PC-3 (cell line): ENCODE data around the gene UNC5C. TPM values are rescaled to one million over a fixed set of nuclear protein-coding genes. Genes with fewer than 3 reads are reported as not detected.

Experiments used
- ATAC-seq: fragments of 200-7000 bp; cut with Tn5 transposase; 2 replicates; pipeline ENCODE4 v1.9.1; 2020; ENCODE audit warnings: mild to moderate bottlenecking, moderate library complexity
- BruUV-seq: library from RNA; stranded (reverse); fragments of 400-500 nt; replicated peaks from 2 replicates; lab custom pipeline; 2021; lab: Mats Ljungman, UMichigan
- CTCF ChIA-PET: fragments of 300-600 bp; sonication (Branson Sonifier 250); formaldehyde crosslinking; loops from one replicate; lab custom pipeline; 2022; ENCODE audit warnings: antibody characterized with exemption; lab: Charles Lee
- POLR2A ChIA-PET: fragments of 300-600 bp; sonication (Branson Sonifier 250); formaldehyde crosslinking; loops from one replicate; lab custom pipeline; 2022; ENCODE audit warnings: antibody characterized with exemption; ENCODE audit not compliant: unreplicated experiment; lab: Charles Lee
- DNase-seq: peaks from one replicate; pipeline ENCODE4 v3.0.0-alpha.2; 2015
- H2AFZ ChIP-seq: fragments of 300-600 bp; sonication (generic); 2 replicates; pipeline ENCODE4 v1.6.0; 2016; ENCODE audit warnings: antibody characterized with exemption, low read length
- H3F3A ChIP-seq: fragments of 300-600 bp; sonication (generic); one replicate; pipeline ENCODE4 v1.6.0; 2017; ENCODE audit warnings: antibody characterized with exemption, low read length, control low read depth, mild to moderate bottlenecking; ENCODE audit not compliant: unreplicated experiment
- H3K27ac ChIP-seq: fragments of 300-600 bp; sonication (generic); 2 replicates; pipeline ENCODE4 v1.5.1; 2016; ENCODE audit warnings: mild to moderate bottlenecking, low read length
- H3K27me3 ChIP-seq: fragments of 300-600 bp; sonication (generic); 2 replicates; pipeline ENCODE4 v1.6.1; 2016; ENCODE audit warnings: low read length, mixed read lengths
- H3K36me3 ChIP-seq: fragments of 300-600 bp; sonication (generic); 2 replicates; pipeline ENCODE4 v1.6.1; 2016; ENCODE audit warnings: low read depth, mixed run types, low read length, mixed read lengths
- H3K4me1 ChIP-seq: fragments of 300-600 bp; sonication (generic); 2 replicates; pipeline ENCODE4 v1.5.1; 2016; ENCODE audit warnings: low read length; ENCODE audit not compliant: insufficient read depth
- H3K4me2 ChIP-seq: fragments of 300-600 bp; sonication (generic); 2 replicates; pipeline ENCODE4 v1.6.0; 2016; ENCODE audit warnings: low read length
- H3K4me3 ChIP-seq: fragments of 300-600 bp; sonication (generic); 2 replicates; pipeline ENCODE4 v1.5.1; 2016; ENCODE audit warnings: mild to moderate bottlenecking, low read length, mixed read lengths
- H3K79me2 ChIP-seq: fragments of 300-600 bp; sonication (generic); 2 replicates; pipeline ENCODE4 v1.6.1; 2017; ENCODE audit warnings: low read length, mixed read lengths
- H3K9ac ChIP-seq: fragments of 300-600 bp; sonication (generic); 2 replicates; pipeline ENCODE4 v1.6.0; 2016; ENCODE audit warnings: mild to moderate bottlenecking, low read length
- H3K9me2 ChIP-seq: fragments of 300-600 bp; sonication (generic); replicated peaks from 2 replicates; pipeline ENCODE4 v1.6.1; 2016; ENCODE audit warnings: mixed run types, low read length, mixed read lengths
- H3K9me3 ChIP-seq: fragments of 300-600 bp; sonication (generic); 2 replicates; pipeline ENCODE4 v1.6.1; 2016; ENCODE audit warnings: low read length, mixed read lengths
- H4K20me1 ChIP-seq: fragments of 300-600 bp; sonication (generic); 2 replicates; pipeline ENCODE4 v1.6.1; 2016; ENCODE audit warnings: low read length, mixed read lengths
- EZH2 ChIP-seq: fragments of 300-600 bp; sonication (generic); IDR thresholded peaks from one replicate; pipeline ENCODE4 v1.6.1; 2017; ENCODE audit warnings: antibody characterized with exemption, mild to moderate bottlenecking, low read length; ENCODE audit not compliant: unreplicated experiment
- EZH2phosphoT487 ChIP-seq: fragments of 300-600 bp; sonication (generic); IDR thresholded peaks from 2 replicates; pipeline ENCODE4 v1.6.1; 2018; ENCODE audit warnings: mild to moderate bottlenecking, antibody characterized with exemption, low read length, borderline replicate concordance
- intact Hi-C: fragments of 100-400 bp; cut with micrococcal nuclease; formaldehyde crosslinking; loops from 2 replicates; pipeline ENCODE4 v1.9.0; 2023
- total RNA-seq: library from RNA; depleted of rRNA; stranded (reverse); fragments of >200 nt; gene quantifications from 2 replicates; pipeline ENCODE4 v1.2.3, GENCODE V29; 2014
- TF ChIP-seq, protein P1 (sequence below): fragments of 300-600 bp; sonication (generic); conservative IDR thresholded peaks from 2 replicates; pipeline ENCODE4 v1.5.1; 2017; ENCODE audit warnings: antibody characterized with exemption, low read depth, mild to moderate bottlenecking, low read length

Gene UNC5C
- total RNA-seq, 1 experiment from 2014 or later: not detected

DNA sequence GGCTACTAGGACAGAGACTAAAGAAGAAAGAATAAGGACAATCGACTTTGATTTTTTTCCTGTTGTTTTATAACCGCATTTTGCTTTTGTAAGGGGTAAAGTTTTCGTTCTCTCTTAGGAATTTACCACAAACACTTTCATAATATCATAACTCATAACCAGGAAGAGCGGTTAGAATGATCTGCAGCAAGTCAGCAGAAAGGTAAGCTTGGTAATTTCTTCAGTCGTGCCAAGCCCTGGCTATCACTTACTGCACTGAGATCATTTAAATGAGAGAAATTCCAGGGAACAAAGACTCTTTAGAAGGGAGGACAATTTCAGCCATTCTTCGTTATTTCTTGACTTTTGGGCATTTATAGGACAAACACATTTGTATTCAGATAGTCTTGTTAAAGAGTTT lies 258.1 kb downstream of the UNC5C start:
- TF ChIP-seq, protein P1, sequence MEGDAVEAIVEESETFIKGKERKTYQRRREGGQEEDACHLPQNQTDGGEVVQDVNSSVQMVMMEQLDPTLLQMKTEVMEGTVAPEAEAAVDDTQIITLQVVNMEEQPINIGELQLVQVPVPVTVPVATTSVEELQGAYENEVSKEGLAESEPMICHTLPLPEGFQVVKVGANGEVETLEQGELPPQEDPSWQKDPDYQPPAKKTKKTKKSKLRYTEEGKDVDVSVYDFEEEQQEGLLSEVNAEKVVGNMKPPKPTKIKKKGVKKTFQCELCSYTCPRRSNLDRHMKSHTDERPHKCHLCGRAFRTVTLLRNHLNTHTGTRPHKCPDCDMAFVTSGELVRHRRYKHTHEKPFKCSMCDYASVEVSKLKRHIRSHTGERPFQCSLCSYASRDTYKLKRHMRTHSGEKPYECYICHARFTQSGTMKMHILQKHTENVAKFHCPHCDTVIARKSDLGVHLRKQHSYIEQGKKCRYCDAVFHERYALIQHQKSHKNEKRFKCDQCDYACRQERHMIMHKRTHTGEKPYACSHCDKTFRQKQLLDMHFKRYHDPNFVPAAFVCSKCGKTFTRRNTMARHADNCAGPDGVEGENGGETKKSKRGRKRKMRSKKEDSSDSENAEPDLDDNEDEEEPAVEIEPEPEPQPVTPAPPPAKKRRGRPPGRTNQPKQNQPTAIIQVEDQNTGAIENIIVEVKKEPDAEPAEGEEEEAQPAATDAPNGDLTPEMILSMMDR: no peak
- TF ChIP-seq EZH2: no peak
- TF ChIP-seq EZH2phosphoT487: no peak
- no peak overlapping the region for H3K9ac ChIP-seq
- no peaks in the 10 kb centered on the region for H3F3A ChIP-seq
- no peak overlapping the region for H3K4me3 ChIP-seq
- H3K9me2 ChIP-seq: no peaks in the 10 kb centered on the region
- ATAC-seq (no peak), DNase-seq (no peak)
- peaks cover 23% of the 10 kb centered on the region for H3K4me1 ChIP-seq
- H2AFZ ChIP-seq: no peak overlapping the region
- H3K79me2 ChIP-seq: no peaks in the 10 kb centered on the region
- no peaks in the 10 kb centered on the region for H3K36me3 ChIP-seq
- CTCF ChIA-PET: no interaction called here
- intact Hi-C loops: loop anchor here (5.0 kb wide), 1 partner anchor 38 kb away; no protein-coding TSS in a partner anchor
- POLR2A ChIA-PET: no interaction called here
- H3K27ac ChIP-seq: no peak overlapping the region
- BruUV-seq: no TSS peak
- no peaks in the 10 kb centered on the region for H3K9me3 ChIP-seq
- no peaks in the 10 kb centered on the region for H3K27me3 ChIP-seq
- H3K4me2 ChIP-seq: no peak overlapping the region
- H4K20me1 ChIP-seq: no peaks in the 10 kb centered on the region

DNA sequence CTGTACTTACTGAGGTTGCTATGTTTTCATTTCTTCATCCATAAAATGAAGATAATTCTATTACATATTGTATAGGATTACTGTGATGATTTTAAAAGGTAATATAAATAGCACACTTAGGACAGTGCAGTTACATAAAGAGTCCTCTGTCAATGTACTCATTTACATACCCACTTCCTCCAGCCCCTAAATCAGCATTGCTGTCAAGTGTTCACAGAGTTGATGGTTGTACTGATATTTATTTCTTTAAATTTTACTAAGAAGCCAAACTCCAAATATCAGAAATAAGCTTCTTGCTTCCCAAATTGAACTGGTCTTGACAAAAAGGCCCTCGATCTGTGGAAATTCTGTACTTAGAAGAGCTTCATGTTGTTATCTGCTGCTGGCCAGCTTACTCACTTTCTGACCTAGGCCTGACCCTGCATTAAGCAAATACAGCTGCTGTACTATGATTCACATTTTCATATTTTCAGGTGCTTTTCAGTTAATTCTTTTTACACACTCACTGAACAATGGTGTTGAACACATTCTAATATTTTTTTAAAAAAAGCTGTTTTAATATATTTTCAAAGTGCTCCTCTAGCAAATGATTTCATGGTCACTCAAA lies 259.6 kb downstream of the UNC5C start:
- no TSS peak for BruUV-seq
- peaks cover 24% of the 10 kb centered on the region for H3K4me1 ChIP-seq
- TF ChIP-seq EZH2 (no peak), EZH2phosphoT487 (no peak)
- TF ChIP-seq, protein P1: no peak
- ChIA-PET CTCF (no interaction called here), POLR2A (no interaction called here)
- H3F3A ChIP-seq: no peaks in the 10 kb centered on the region
- no peaks in the 10 kb centered on the region for H3K9me2 ChIP-seq
- H3K9me3 ChIP-seq: no peaks in the 10 kb centered on the region
- H3K27me3 ChIP-seq: no peaks in the 10 kb centered on the region
- H3K4me2 ChIP-seq: peak overlapping the region; percentile 53
- no peaks in the 10 kb centered on the region for H3K79me2 ChIP-seq
- H3K36me3 ChIP-seq: no peaks in the 10 kb centered on the region
- H4K20me1 ChIP-seq: no peaks in the 10 kb centered on the region
- peak; percentile 39 for DNase-seq
- no peak overlapping the region for H2AFZ ChIP-seq
- no peak overlapping the region for H3K9ac ChIP-seq
- H3K4me3 ChIP-seq: no peak overlapping the region
- ATAC-seq: 0 out of 2 replicates have a peak, but pooled peaks have one; percentile 37
- no peak overlapping the region for H3K27ac ChIP-seq
- intact Hi-C loops: no loop called here

DNA sequence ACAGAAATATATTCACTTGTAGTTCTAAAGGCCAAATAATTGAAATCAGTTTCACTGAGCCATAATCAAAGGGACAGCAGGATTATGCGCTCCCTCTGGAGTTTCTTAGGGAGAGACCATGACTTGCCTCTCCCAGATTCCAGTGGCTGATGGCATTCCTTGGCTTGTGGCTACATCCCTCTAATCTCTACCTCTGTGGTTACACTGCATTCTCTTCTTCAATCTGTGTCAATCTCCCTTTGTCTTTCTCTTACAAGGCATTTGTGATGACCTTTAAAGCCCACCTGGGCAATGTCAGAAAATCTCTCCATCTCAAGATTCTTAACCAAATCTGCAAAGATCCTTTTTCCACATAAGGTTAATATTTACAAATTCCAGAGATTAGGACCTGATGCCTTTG lies 260.2 kb downstream of the UNC5C start:
- Histone ChIP-seq H3K4me3 (no peak overlapping the region), H2AFZ (no peak overlapping the region), H4K20me1 (no peaks in the 10 kb centered on the region), H3K79me2 (no peaks in the 10 kb centered on the region), H3K4me1 (peaks cover 21% of the 10 kb centered on the region), H3K9ac (no peak overlapping the region), H3K36me3 (no peaks in the 10 kb centered on the region), H3F3A (no peaks in the 10 kb centered on the region), H3K9me3 (no peaks in the 10 kb centered on the region), H3K9me2 (no peaks in the 10 kb centered on the region), H3K4me2 (no peak overlapping the region), H3K27me3 (no peaks in the 10 kb centered on the region), H3K27ac (no peak overlapping the region)
- ATAC-seq (no peak), DNase-seq (no peak)
- ChIA-PET POLR2A (no interaction called here), CTCF (no interaction called here)
- BruUV-seq: no TSS peak
- TF ChIP-seq EZH2 (no peak), EZH2phosphoT487 (no peak)
- TF ChIP-seq, protein P1: no peak
- intact Hi-C loops: no loop called here
